ENCODE results near the gene DNMBP.
"Not testable (repeated sequence)": the region's sequence is repeated elsewhere in the genome, so short reads cannot be mapped to it uniquely, and the experiment has no call there.

DNMBP gene

GRCh38 chr10:99895867-99896266 lies 113.9 kb downstream of the DNMBP start:
- Histone ChIP-seq H3K4me1 (ENCODE audit: control insufficient read depth in 1 of 2, insufficient read depth in 2 of 2, low read length in 2 of 2) (no peaks in the 10 kb centered on the region), H3K36me3 (ENCODE audit: control insufficient read depth in 1 of 2, insufficient read depth in 2 of 2, low read length in 2 of 2) (peaks cover 58 to 64% of the 10 kb centered on the region in 2 donors), H3K27me3 (ENCODE audit: low read depth, low read length) (no peaks in the 10 kb centered on the region)

GRCh38 chr10:99895066-99895465 lies 114.7 kb downstream of the DNMBP start:
- peaks cover 61 to 69% of the 10 kb centered on the region in 2 donors for H3K36me3 ChIP-seq (ENCODE audit: control insufficient read depth in 1 of 2, insufficient read depth in 2 of 2, low read length in 2 of 2)
- H3K9me3 ChIP-seq (ENCODE audit: control insufficient read depth in 1 of 2, low read length in 2 of 2); H3K27ac ChIP-seq (ENCODE audit: low read length); H3K4me3 ChIP-seq (ENCODE audit: low read depth in 1 of 2, low read length in 2 of 2); H3K27me3 ChIP-seq (ENCODE audit: low read depth, low read length); H3K4me1 ChIP-seq (ENCODE audit: control insufficient read depth in 1 of 2, insufficient read depth in 2 of 2, low read length in 2 of 2): not testable (repeated sequence)

More at GRCh38 chr10:99895867-99896266, 113.9 kb downstream of the DNMBP start:
- no peak overlapping the region for H3K27ac ChIP-seq (ENCODE audit: low read length)
- no peaks in the 10 kb centered on the region for H3K9me3 ChIP-seq (ENCODE audit: control insufficient read depth in 1 of 2, low read length in 2 of 2)
- H3K4me3 ChIP-seq (ENCODE audit: low read depth in 1 of 2, low read length in 2 of 2): no peak overlapping the region

DNA sequence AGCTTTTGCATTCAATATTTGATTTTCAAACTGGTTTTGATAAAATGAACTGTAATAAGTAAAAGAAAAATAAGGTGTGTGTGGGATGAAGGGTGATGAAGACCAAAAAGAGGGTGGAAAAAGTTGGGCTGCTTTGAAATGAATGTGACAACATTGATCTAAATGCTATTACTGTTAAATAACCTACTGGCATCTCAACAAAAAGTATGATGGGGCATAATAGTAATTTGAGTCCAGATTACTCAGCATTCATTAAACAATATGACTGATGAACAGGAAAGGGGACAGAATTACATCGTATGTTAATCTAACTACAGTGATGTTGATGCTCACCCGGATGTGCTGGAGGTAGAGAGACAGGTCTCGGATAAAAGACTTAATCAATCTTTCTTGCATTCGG lies 115.1 kb downstream of the DNMBP start:
- no peak overlapping the region for H3K4me3 ChIP-seq (ENCODE audit: low read depth in 1 of 2, low read length in 2 of 2)
- H3K9me3 ChIP-seq (ENCODE audit: control insufficient read depth in 1 of 2, low read length in 2 of 2): no peaks in the 10 kb centered on the region
- H3K27me3 ChIP-seq (ENCODE audit: low read depth, low read length): no peaks in the 10 kb centered on the region
- no peak overlapping the region for H3K27ac ChIP-seq (ENCODE audit: low read length)
- H3K36me3 ChIP-seq (ENCODE audit: control insufficient read depth in 1 of 2, insufficient read depth in 2 of 2, low read length in 2 of 2): peaks cover 61 to 69% of the 10 kb centered on the region in 2 donors
- no peaks in the 10 kb centered on the region for H3K4me1 ChIP-seq (ENCODE audit: control insufficient read depth in 1 of 2, insufficient read depth in 2 of 2, low read length in 2 of 2)

- H3K9me3 ChIP-seq (ENCODE audit: control insufficient read depth in 1 of 2, low read length in 2 of 2): no peaks in the 10 kb centered on the region
- no peak overlapping the region for H3K4me3 ChIP-seq (ENCODE audit: low read depth in 1 of 2, low read length in 2 of 2)
- H3K27me3 ChIP-seq (ENCODE audit: low read depth, low read length): no peaks in the 10 kb centered on the region
- H3K27ac ChIP-seq (ENCODE audit: low read length): no peak overlapping the region
- H3K36me3 ChIP-seq (ENCODE audit: control insufficient read depth in 1 of 2, insufficient read depth in 2 of 2, low read length in 2 of 2): peaks cover 40 to 46% of the 10 kb centered on the region in 2 donors
- H3K4me1 ChIP-seq (ENCODE audit: control insufficient read depth in 1 of 2, insufficient read depth in 2 of 2, low read length in 2 of 2): no peaks in the 10 kb centered on the region
Measured at GRCh38 chr10:99888622-99889021, 121.1 kb downstream of the DNMBP start.

DNA sequence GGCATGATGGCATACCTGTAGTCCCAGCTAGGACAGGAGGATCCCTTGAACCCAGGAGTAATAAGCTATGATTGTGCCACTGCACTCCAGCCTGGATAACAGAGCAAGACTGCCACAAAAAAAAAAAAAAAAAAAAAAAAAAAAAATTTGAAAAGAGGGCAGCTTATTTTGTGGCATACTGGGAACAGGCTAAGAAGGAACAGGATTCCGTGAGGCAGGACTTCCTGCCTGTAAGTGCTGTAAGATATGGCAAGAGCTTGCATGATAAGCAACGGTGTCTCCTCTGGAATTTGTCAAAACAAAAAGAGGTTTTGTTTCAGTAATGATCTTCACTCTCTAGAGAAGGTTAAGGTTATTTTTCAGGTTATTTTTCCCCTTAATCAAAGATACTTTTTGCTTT lies 126.2 kb downstream of the DNMBP start:
- H3K9me3 ChIP-seq (ENCODE audit: control insufficient read depth in 1 of 2, low read length in 2 of 2): no peaks in the 10 kb centered on the region
- no peak overlapping the region for H3K4me3 ChIP-seq (ENCODE audit: low read depth in 1 of 2, low read length in 2 of 2)
- no peaks in the 10 kb centered on the region for H3K4me1 ChIP-seq (ENCODE audit: control insufficient read depth in 1 of 2, insufficient read depth in 2 of 2, low read length in 2 of 2)
- peaks cover 68 to 73% of the 10 kb centered on the region in 2 donors for H3K36me3 ChIP-seq (ENCODE audit: control insufficient read depth in 1 of 2, insufficient read depth in 2 of 2, low read length in 2 of 2)
- H3K27ac ChIP-seq (ENCODE audit: low read length): no peak overlapping the region
- H3K27me3 ChIP-seq (ENCODE audit: low read depth, low read length): no peaks in the 10 kb centered on the region

DNA sequence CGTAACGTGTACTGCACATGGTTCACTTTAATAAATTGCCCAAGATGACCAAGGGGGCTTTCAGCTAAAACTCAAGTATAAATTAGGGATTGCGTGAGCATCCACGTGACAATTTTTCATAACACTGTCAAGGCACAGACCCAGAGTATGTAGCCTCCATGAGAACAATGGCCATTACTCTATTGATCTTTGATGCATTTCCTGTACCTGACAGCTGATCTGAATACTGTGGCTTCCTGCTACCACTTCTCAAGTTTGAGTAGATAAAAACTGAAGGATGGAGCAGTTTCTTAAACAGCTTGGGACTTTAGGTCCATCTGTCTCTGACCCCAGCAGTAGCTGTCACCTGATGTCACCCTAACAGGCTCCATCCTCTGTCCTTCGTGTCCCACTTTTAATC lies 128.4 kb downstream of the DNMBP start:
- no peaks in the 10 kb centered on the region for H3K4me1 ChIP-seq (ENCODE audit: control insufficient read depth in 1 of 2, insufficient read depth in 2 of 2, low read length in 2 of 2)
- H3K4me3 ChIP-seq (ENCODE audit: low read depth in 1 of 2, low read length in 2 of 2): no peak overlapping the region
- H3K36me3 ChIP-seq (ENCODE audit: control insufficient read depth in 1 of 2, insufficient read depth in 2 of 2, low read length in 2 of 2): peaks cover 78 to 89% of the 10 kb centered on the region in 2 donors
- H3K9me3 ChIP-seq (ENCODE audit: control insufficient read depth in 1 of 2, low read length in 2 of 2): no peaks in the 10 kb centered on the region
- no peak overlapping the region for H3K27ac ChIP-seq (ENCODE audit: low read length)
- no peaks in the 10 kb centered on the region for H3K27me3 ChIP-seq (ENCODE audit: low read depth, low read length)

DNA sequence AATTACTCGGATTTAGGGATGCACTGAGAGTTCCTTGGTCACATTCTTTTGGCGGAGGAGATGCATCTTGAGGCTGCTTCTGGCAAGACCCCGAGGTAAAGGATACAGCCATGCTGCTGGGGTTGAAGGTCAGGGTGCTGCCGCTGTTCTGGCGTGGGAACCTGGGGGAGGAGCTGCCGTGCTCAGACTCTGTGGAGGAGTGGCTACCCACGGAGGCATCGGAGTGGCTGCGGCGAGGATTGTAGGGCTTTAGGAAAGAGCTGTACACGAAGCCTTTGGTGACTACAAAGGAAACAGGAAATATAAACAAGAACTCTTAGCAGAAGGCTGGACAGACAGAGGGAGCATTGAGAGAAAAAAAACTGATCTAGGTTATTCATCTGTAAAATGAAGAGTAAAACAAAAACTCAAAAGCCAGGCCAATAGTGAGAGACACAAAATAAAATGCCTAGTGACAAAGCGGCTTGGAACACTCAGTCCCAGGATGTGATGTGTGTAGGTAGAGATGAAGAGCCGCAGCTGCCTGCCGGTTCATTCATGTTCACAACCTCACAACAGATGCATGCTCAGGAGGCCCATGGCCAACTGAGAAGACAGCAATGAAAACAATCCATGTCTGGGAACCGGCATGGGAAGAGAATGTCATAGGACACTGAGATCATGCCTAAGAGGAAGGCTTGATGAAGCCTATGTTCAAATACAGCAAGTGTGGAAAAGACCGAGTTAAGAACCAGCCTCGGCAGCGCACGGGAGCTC lies 129.5 kb downstream of the DNMBP start:
- Histone ChIP-seq H3K36me3 (ENCODE audit: control insufficient read depth in 1 of 2, insufficient read depth in 2 of 2, low read length in 2 of 2) (peaks cover 77 to 87% of the 10 kb centered on the region in 2 donors), H3K9me3 (ENCODE audit: control insufficient read depth in 1 of 2, low read length in 2 of 2) (no peaks in the 10 kb centered on the region), H3K27me3 (ENCODE audit: low read depth, low read length) (no peaks in the 10 kb centered on the region), H3K27ac (ENCODE audit: low read length) (no peak overlapping the region), H3K4me1 (ENCODE audit: control insufficient read depth in 1 of 2, insufficient read depth in 2 of 2, low read length in 2 of 2) (no peaks in the 10 kb centered on the region), H3K4me3 (ENCODE audit: low read depth in 1 of 2, low read length in 2 of 2) (no peak overlapping the region)

DNA sequence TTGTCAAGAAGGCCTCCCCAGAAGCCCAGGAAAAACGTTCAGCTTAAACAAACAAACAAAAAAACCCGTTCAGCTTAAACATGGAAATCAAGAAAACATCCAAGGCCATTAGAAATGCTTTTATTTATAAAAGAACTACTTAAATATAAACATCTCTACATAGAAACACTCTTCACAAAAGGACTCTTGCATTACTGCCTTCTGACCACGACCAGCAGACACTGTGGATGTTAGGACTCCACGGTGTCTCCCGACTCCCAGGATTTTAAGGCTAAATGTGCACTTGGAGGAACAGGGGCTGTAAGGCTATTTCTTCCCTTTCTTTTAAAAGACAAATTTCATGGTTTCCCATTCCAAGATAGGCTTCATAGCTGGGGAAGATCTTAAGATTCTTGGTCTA lies 134.3 kb downstream of the DNMBP start:
- no peaks in the 10 kb centered on the region for H3K27me3 ChIP-seq (ENCODE audit: low read depth, low read length)
- H3K9me3 ChIP-seq (ENCODE audit: control insufficient read depth in 1 of 2, low read length in 2 of 2): no peaks in the 10 kb centered on the region
- H3K4me3 ChIP-seq (ENCODE audit: low read depth in 1 of 2, low read length in 2 of 2): no peak overlapping the region
- peaks cover 40 to 52% of the 10 kb centered on the region in 2 donors for H3K36me3 ChIP-seq (ENCODE audit: control insufficient read depth in 1 of 2, insufficient read depth in 2 of 2, low read length in 2 of 2)
- no peak overlapping the region for H3K27ac ChIP-seq (ENCODE audit: low read length)
- no peaks in the 10 kb centered on the region for H3K4me1 ChIP-seq (ENCODE audit: control insufficient read depth in 1 of 2, insufficient read depth in 2 of 2, low read length in 2 of 2)

GRCh38 chr10:99874341-99875085 lies 135.2 kb downstream of the DNMBP start:
- no peaks in the 10 kb centered on the region for H3K4me1 ChIP-seq (ENCODE audit: control insufficient read depth in 1 of 2, insufficient read depth in 2 of 2, low read length in 2 of 2)
- no peak overlapping the region for H3K4me3 ChIP-seq (ENCODE audit: low read depth in 1 of 2, low read length in 2 of 2)
- peaks cover 30 to 42% of the 10 kb centered on the region in 2 donors for H3K36me3 ChIP-seq (ENCODE audit: control insufficient read depth in 1 of 2, insufficient read depth in 2 of 2, low read length in 2 of 2)
- H3K9me3 ChIP-seq (ENCODE audit: control insufficient read depth in 1 of 2, low read length in 2 of 2): no peaks in the 10 kb centered on the region
- H3K27ac ChIP-seq (ENCODE audit: low read length): no peak overlapping the region
- H3K27me3 ChIP-seq (ENCODE audit: low read depth, low read length): no peaks in the 10 kb centered on the region

DNA sequence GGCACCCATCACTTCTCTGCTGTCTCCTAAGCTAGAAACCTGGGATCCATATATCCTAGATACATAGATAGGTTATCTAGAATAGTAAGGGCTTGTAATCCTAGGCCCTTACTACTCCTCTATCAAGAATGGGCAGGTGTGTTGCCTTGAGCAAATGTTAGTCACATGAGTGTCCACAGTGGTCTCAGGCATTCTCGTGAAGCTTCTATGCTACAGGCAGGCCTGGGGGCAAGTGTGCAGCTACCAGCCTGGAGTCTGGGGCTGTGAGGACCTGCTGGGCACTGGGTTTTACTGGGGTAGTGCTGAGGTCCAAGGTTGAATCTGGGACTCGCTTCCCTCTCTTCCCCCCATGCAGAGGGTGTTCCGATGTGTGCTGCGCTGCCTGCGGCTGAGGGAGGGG lies 135.9 kb downstream of the DNMBP start:
- Histone ChIP-seq H3K27ac (ENCODE audit: low read length) (no peak overlapping the region), H3K9me3 (ENCODE audit: control insufficient read depth in 1 of 2, low read length in 2 of 2) (no peaks in the 10 kb centered on the region), H3K4me3 (ENCODE audit: low read depth in 1 of 2, low read length in 2 of 2) (no peak overlapping the region), H3K27me3 (ENCODE audit: low read depth, low read length) (no peaks in the 10 kb centered on the region), H3K4me1 (ENCODE audit: control insufficient read depth in 1 of 2, insufficient read depth in 2 of 2, low read length in 2 of 2) (no peaks in the 10 kb centered on the region), H3K36me3 (ENCODE audit: control insufficient read depth in 1 of 2, insufficient read depth in 2 of 2, low read length in 2 of 2) (peaks cover 25 to 36% of the 10 kb centered on the region in 2 donors)

DNA sequence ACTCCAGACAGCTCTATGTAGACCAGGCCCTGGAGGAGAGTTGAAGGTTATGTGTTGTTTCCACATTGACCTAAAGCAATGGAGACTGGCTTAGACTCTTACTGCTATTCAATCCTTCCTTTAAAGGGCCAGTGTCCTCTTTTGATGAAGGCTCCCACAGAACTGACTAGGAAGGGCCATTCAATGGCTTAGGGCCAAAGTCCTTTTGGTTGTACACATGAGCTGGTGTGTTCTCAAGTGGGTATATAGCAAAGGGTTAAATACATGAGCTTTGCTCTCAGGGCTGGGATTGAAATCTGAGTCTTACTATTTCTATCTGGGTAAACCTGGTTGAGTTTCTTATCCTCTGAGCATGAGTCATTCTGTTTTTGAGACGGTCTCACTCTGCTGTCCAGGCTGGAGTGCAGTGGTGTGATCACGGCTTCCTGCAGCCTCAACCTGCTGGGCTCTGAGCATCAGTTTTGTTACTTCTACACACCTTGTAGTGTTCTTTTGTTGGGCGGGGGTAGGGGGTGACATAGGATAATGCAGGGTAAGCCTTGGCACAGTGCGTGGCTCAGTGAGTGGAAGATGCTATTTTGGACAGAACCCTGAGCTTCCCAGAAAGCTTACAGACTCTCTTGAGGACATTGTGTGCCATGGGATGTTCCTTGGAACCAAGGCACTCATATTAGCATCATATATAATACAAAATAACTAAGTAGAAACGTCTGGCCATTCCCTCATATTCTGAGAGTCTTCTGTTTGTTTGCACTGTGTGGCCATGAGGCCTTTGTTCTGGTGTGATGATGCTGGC lies 137.2 kb downstream of the DNMBP start:
- H3K27ac ChIP-seq (ENCODE audit: low read length): no peak overlapping the region
- peaks cover 17 to 25% of the 10 kb centered on the region in 2 donors for H3K36me3 ChIP-seq (ENCODE audit: control insufficient read depth in 1 of 2, insufficient read depth in 2 of 2, low read length in 2 of 2)
- H3K4me1 ChIP-seq (ENCODE audit: control insufficient read depth in 1 of 2, insufficient read depth in 2 of 2, low read length in 2 of 2): no peaks in the 10 kb centered on the region
- no peaks in the 10 kb centered on the region for H3K9me3 ChIP-seq (ENCODE audit: control insufficient read depth in 1 of 2, low read length in 2 of 2)
- no peaks in the 10 kb centered on the region for H3K27me3 ChIP-seq (ENCODE audit: low read depth, low read length)
- no peak overlapping the region for H3K4me3 ChIP-seq (ENCODE audit: low read depth in 1 of 2, low read length in 2 of 2)

All from muscle layer of duodenum (tissue), 2 donors.